Stimulated activated naive CD8-positive, alpha-beta T cell treated with anti-CD3 and anti-CD28 coated beads, Interleukin-15, Interleukin-2, amounts not matched to agents 100 ng/mL and 50 ng/mL, for 24 hours (primary cell): ENCODE results near the gene RNASE2.
"Not testable (repeated sequence)": the region's sequence is repeated elsewhere in the genome, so short reads cannot be mapped to it uniquely, and the experiment has no call there.

Experiments used
- H3K27ac Mint-ChIP-seq: one replicate; pipeline ENCODE4 v1.8.0; 2021; ENCODE audit warnings: mild to moderate bottlenecking, mixed read lengths
- H3K27me3 Mint-ChIP-seq: one replicate; pipeline ENCODE4 v1.8.0; 2021; ENCODE audit warnings: mixed read lengths
- H3K36me3 Mint-ChIP-seq: one replicate; pipeline ENCODE4 v1.8.0; 2021; ENCODE audit warnings: low read depth, mixed read lengths
- H3K4me1 Mint-ChIP-seq: one replicate; pipeline ENCODE4 v1.8.0; 2021; ENCODE audit warnings: low read depth, mixed read lengths
- H3K4me3 Mint-ChIP-seq: one replicate; pipeline ENCODE4 v1.8.0; 2021; ENCODE audit warnings: mild to moderate bottlenecking, mixed read lengths
- H3K9me3 Mint-ChIP-seq: one replicate; pipeline ENCODE4 v1.8.0; 2021; ENCODE audit warnings: mixed read lengths

The RNASE2 gene

DNA sequence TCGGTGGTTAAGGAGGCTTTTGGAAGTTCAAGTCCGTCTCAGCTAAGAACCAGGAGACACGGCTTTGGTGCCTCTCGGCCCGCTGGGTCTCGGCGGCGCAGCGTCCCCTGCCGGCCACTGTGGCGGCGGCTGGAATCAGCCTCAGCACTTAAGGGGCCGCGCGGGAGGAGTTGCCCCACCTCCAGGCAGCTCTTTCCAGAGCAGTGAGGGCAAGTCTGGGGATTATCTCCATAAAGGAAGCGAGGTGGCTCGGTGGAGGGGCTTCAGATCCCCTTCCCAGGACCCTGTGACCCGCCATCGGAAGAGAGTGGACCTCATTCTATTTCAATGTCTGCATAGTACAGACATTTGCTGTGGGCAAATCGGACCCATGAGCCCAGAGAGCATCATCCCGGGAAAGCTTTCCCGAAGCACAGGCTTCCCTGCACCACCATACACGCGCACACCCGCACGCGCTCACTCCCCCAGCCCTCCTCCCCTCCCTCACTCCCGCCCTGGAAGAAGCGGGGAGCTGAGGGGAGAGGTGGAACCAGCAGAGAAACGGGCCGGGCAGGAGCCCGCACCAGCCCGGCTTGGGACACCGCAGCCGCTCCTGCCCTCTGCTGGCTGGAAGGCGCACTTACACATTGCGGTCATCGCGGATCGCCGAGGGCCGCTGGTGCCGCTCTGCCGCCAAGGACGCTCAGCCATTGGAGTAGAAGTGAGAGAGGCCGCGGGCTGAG, 15.9 kb downstream of the RNASE2 start:
- peak overlapping the region; percentile 82 for H3K27ac Mint-ChIP-seq
- H3K9me3 Mint-ChIP-seq: no peaks in the 10 kb centered on the region
- H3K36me3 Mint-ChIP-seq: no peaks in the 10 kb centered on the region
- peaks cover 38% of the 10 kb centered on the region for H3K27me3 Mint-ChIP-seq
- H3K4me3 Mint-ChIP-seq: peak overlapping the region; percentile 86
- H3K4me1 Mint-ChIP-seq: peaks cover 12% of the 10 kb centered on the region

- Mint-ChIP-seq H3K36me3 (no peaks in the 10 kb centered on the region), H3K9me3 (no peaks in the 10 kb centered on the region), H3K27me3 (peaks cover 38% of the 10 kb centered on the region), H3K4me3 (peak overlapping the region; percentile 86), H3K4me1 (peaks cover 12% of the 10 kb centered on the region), H3K27ac (no peak overlapping the region)
Measured at GRCh38 chr14:20971705-20972021, 16.4 kb downstream of the RNASE2 start.

GRCh38 chr14:20973501-20973900, 18.2 kb downstream of the RNASE2 start:
- H3K27me3 Mint-ChIP-seq: peaks cover 26% of the 10 kb centered on the region
- H3K27ac Mint-ChIP-seq: peak overlapping the region; percentile 9
- no peaks in the 10 kb centered on the region for H3K9me3 Mint-ChIP-seq
- no peak overlapping the region for H3K4me3 Mint-ChIP-seq
- H3K36me3 Mint-ChIP-seq: no peaks in the 10 kb centered on the region
- peaks cover 12% of the 10 kb centered on the region for H3K4me1 Mint-ChIP-seq

GRCh38 chr14:20976291-20976690, 21.0 kb downstream of the RNASE2 start:
- H3K27ac Mint-ChIP-seq: no peak overlapping the region
- H3K36me3 Mint-ChIP-seq: no peaks in the 10 kb centered on the region
- no peak overlapping the region for H3K4me3 Mint-ChIP-seq
- peaks cover 27% of the 10 kb centered on the region for H3K27me3 Mint-ChIP-seq
- no peaks in the 10 kb centered on the region for H3K9me3 Mint-ChIP-seq
- H3K4me1 Mint-ChIP-seq: peaks cover 5% of the 10 kb centered on the region

GRCh38 chr14:20978687-20979086, 23.4 kb downstream of the RNASE2 start:
- Mint-ChIP-seq H3K4me3 (no peak overlapping the region), H3K4me1 (no peaks in the 10 kb centered on the region), H3K9me3 (no peaks in the 10 kb centered on the region), H3K36me3 (no peaks in the 10 kb centered on the region), H3K27me3 (peaks cover 13% of the 10 kb centered on the region), H3K27ac (no peak overlapping the region)

DNA sequence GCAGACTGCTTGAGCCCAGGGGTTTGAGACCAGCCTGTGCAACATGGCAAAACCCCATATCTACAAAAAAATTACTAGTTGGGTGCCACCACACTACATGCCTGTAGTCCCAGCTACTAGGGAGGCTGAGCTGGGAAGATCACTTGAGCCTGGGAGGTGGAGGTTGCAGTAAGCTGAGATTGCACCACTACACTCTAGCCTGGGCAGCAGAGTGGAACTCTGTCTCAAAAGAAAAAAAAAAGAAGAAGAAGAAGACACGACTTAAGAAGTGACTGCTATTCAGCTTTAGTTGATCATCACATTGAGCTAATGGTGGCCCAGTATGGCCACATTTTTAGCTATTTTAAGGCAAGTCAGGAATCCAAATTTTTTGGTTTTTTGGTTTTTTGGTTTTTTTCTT, 25.6 kb downstream of the RNASE2 start:
- H3K4me1 Mint-ChIP-seq: no peaks in the 10 kb centered on the region
- no peaks in the 10 kb centered on the region for H3K36me3 Mint-ChIP-seq
- H3K4me3 Mint-ChIP-seq: no peak overlapping the region
- H3K27ac Mint-ChIP-seq: no peak overlapping the region
- H3K9me3 Mint-ChIP-seq: no peaks in the 10 kb centered on the region
- H3K27me3 Mint-ChIP-seq: peaks cover 12% of the 10 kb centered on the region

DNA sequence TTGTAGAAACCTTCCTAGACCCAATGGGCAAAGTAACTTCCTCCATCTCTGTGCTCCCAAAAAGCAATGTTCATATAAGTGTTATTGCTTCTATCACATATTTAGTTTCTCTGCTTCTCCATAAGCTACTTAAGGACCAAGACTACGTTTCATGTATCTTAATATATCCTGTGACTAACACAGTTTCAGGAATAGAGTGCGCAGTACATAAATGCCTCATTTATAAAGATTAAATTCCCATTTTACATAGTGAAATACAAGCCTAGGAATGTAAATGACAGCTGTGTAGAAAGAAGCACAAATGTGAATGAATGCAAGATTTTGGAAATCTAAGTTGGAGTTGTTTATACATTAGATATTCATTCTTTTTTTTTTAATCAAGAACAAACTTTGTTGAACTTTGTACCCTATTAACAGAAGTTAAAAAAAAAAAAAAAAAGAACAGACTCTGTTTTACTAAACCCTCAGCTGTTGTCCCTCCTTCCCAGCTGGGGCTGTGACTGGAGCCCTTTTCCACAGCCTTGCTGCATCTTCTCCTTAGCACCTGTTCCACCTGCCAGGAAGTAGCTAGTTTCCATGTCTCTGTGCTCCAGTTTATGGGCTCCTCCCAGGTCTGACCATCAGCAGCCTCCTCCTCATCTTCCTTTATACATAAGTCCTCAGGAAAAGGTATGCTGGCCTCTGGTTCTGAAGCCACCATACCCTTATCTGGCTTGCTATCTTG, 27.5 kb downstream of the RNASE2 start:
- no peaks in the 10 kb centered on the region for H3K36me3 Mint-ChIP-seq
- peaks cover 12% of the 10 kb centered on the region for H3K27me3 Mint-ChIP-seq
- H3K4me3 Mint-ChIP-seq: no peak overlapping the region
- H3K27ac Mint-ChIP-seq: no peak overlapping the region
- H3K4me1 Mint-ChIP-seq: no peaks in the 10 kb centered on the region
- no peaks in the 10 kb centered on the region for H3K9me3 Mint-ChIP-seq

GRCh38 chr14:20985650-20986049, 30.4 kb downstream of the RNASE2 start:
- peaks cover 18% of the 10 kb centered on the region for H3K4me1 Mint-ChIP-seq
- not testable (repeated sequence) for H3K27ac Mint-ChIP-seq, H3K36me3 Mint-ChIP-seq, H3K9me3 Mint-ChIP-seq, H3K4me3 Mint-ChIP-seq, H3K27me3 Mint-ChIP-seq

GRCh38 chr14:20986811-20987210, 31.5 kb downstream of the RNASE2 start:
- H3K36me3 Mint-ChIP-seq: peaks cover 9% of the 10 kb centered on the region
- H3K9me3 Mint-ChIP-seq: no peaks in the 10 kb centered on the region
- no peak overlapping the region for H3K27ac Mint-ChIP-seq
- H3K27me3 Mint-ChIP-seq: peaks cover 5% of the 10 kb centered on the region
- H3K4me1 Mint-ChIP-seq: peaks cover 29% of the 10 kb centered on the region
- H3K4me3 Mint-ChIP-seq: no peak overlapping the region

DNA sequence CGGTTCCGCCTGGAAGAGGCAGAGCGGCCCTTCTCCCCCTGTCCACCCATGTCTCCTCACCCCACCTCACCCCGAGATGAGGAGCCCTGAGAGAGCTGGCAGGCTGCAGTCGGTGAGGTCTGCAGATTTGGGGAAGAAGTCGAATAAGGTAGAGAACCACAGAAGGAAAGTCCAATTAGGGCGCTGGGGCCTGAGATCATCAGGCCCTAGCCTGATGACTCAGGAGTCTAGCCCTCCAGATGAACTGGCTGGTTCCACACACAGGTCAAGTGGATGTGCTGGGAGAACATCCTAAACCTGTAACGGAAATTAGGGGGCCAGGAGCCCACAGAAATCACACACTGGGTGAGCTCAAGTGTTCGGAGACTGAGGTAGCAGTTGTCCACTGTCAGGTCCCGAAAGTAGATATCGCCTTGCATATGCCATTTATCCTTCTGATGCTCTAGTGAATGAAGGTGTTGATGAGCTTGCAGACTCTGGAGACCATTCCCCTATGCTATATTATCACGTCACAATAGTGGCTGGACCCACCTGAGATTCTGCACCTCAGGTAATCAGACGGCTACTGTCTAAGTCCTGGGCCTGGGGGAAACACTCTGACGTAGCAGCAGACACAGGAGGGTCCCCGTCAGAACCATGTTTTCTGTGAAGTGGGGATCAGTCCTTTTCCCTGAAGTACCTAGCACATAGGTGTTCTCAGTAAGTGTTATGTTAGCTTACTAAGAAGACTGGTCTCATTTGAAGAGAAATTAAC, 33.6 kb downstream of the RNASE2 start:
- Mint-ChIP-seq H3K27ac (peak overlapping the region; percentile 58), H3K9me3 (no peaks in the 10 kb centered on the region), H3K4me1 (peaks cover 34% of the 10 kb centered on the region), H3K27me3 (no peaks in the 10 kb centered on the region), H3K4me3 (peak overlapping the region; percentile 88), H3K36me3 (peaks cover 27% of the 10 kb centered on the region)

GRCh38 chr14:20989471-20989786, 34.1 kb downstream of the RNASE2 start:
- H3K27ac Mint-ChIP-seq: peak overlapping the region; percentile 81
- peaks cover 34% of the 10 kb centered on the region for H3K4me1 Mint-ChIP-seq
- no peaks in the 10 kb centered on the region for H3K9me3 Mint-ChIP-seq
- H3K4me3 Mint-ChIP-seq: peak overlapping the region; percentile 88
- H3K36me3 Mint-ChIP-seq: peaks cover 32% of the 10 kb centered on the region
- no peaks in the 10 kb centered on the region for H3K27me3 Mint-ChIP-seq

DNA sequence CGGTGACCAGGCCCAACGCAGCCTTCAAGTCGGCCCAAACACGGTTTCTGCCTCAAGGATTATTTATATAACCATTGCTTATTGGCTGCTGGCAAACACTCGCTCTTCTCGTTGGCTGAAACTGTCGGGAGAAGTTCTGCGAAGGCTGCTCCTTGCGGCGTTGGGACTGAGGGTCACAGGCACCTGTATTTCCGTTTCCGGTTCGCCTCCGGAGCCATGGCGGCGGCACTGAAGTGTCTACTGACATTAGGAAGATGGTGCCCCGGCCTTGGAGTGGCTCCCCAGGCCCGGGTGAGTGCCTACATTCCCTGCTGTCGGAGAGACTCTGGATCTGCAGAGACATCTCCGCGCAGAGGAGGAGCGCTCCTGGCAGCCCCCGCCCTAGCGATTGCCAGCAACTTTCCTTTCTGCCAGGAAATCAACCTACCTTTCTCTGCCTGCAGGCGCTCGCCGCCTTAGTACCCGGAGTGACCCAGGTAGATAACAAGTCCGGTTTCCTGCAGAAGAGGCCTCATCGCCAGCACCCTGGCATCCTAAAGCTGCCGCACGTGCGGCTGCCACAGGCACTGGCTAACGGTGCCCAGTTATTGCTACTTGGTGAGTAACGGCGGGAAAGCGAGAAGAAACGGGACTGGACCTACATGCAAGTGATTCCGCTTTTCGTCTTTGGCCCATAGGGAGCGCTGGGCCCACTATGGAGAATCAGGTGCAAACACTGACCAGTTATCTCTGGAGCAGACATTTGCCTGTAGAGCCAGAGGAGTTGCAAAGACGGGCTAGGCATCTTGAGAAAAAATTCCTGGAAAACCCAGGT, 34.7 kb downstream of the RNASE2 start, which contains the start of gene METTL17:
Gene METTL17, plus strand, starts transcription at position 194 of the 814 bp plus-strand sequence. Its CDS starts 23 bp downstream, at position 217.
- H3K27ac Mint-ChIP-seq: peak within 1 kb of the TSS; percentile 81
- peak within 1 kb of the TSS; percentile 88 for H3K4me3 Mint-ChIP-seq
- H3K4me1 Mint-ChIP-seq: peaks cover 34% of the 10 kb centered on the region
- H3K9me3 Mint-ChIP-seq: no peaks in the 10 kb centered on the region
- peaks cover 38% of the 10 kb centered on the region for H3K36me3 Mint-ChIP-seq
- no peaks in the 10 kb centered on the region for H3K27me3 Mint-ChIP-seq

DNA sequence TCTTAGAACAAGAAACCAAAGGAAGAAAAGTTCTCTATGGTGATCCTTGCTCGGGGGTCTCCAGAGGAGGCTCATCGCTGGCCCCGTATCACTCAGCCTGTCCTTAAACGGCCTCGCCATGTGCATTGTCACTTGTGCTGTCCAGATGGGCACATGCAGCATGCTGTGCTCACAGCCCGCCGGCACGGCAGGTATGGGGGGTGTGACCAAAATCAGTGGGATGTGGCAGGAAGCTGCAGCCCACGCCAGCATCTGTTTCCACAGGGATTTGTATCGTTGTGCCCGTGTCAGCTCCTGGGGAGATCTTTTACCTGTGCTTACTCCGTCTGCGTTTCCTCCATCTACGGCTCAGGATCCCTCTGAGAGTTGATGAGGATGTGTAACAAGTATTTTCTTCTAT, 41.2 kb downstream of the RNASE2 start:
- H3K4me1 Mint-ChIP-seq: peaks cover 8% of the 10 kb centered on the region
- H3K9me3 Mint-ChIP-seq: no peaks in the 10 kb centered on the region
- no peak overlapping the region for H3K4me3 Mint-ChIP-seq
- peaks cover 55% of the 10 kb centered on the region for H3K36me3 Mint-ChIP-seq
- no peak overlapping the region for H3K27ac Mint-ChIP-seq
- no peaks in the 10 kb centered on the region for H3K27me3 Mint-ChIP-seq

DNA sequence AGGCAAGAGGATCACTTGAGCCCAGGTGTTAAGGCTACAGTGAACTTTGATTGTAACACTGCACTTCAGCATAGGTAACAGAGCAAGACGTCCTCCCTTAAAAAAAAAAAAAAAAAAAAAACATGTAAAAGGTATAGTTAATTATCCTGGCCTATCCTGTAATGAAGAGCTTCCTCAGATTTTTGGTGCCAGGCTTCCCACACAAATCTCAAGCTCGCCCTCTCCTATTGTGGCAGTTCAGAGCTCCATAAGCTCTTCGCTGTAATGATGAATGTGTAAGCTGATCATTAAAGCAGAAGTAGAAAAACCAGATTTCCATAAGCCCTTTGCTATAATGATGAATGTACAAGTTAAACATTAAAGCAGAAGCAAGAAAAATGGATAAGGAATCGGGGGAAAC, 41.8 kb downstream of the RNASE2 start:
- Mint-ChIP-seq H3K36me3 (peaks cover 51% of the 10 kb centered on the region), H3K4me1 (peaks cover 2% of the 10 kb centered on the region), H3K4me3 (no peak overlapping the region), H3K9me3 (no peaks in the 10 kb centered on the region), H3K27ac (no peak overlapping the region), H3K27me3 (no peaks in the 10 kb centered on the region)

DNA sequence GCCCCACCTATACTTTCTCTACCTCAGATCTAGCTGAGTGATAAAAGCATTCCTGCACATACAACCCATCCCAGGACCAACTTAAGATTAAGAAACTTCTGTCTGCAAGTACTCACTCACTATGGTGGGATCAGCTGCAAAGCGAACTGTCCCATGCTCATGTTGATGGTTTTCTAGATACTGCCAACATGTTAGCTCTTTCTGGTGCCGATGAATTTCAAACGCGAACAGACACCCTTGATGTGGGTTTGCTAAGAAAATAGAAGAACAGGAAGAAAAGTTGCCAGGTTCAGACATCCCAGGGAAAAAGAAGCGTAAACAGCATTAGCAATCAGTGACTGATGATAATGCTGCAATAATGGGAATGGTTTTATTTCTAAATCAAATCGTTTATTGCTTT, 42.3 kb downstream of the RNASE2 start:
- H3K9me3 Mint-ChIP-seq: no peaks in the 10 kb centered on the region
- H3K36me3 Mint-ChIP-seq: peaks cover 47% of the 10 kb centered on the region
- H3K27me3 Mint-ChIP-seq: no peaks in the 10 kb centered on the region
- H3K4me1 Mint-ChIP-seq: no peaks in the 10 kb centered on the region
- no peak overlapping the region for H3K4me3 Mint-ChIP-seq
- H3K27ac Mint-ChIP-seq: no peak overlapping the region
